ENCODE data around the gene LPP. TPM values are rescaled to one million over a fixed set of nuclear protein-coding genes. Genes with fewer than 3 reads are reported as not detected.

LPP gene
- total and polyA plus RNA-seq, 2 of the 13 experiments (the other 11 are each of a cell fraction or from before 2014, with no cell fraction given) = 19.2 to 29.9 TPM

GRCh38 chr3:188294823-188295487 lies 141.0 kb downstream of the LPP start (continued):
- peak; percentile 98 for TF ChIP-seq HDAC2 (CRISPR knock-in tag; IDR thresholded peaks at IDR 0.05)
- no peak for TF ChIP-seq ZNF558 (CRISPR knock-in tag; IDR thresholded peaks at IDR 0.05; ENCODE audit: borderline replicate concordance)
- TF ChIP-seq FOXK1 (CRISPR knock-in tag; IDR thresholded peaks at IDR 0.05; ENCODE audit: borderline replicate concordance, low read depth) = peak; percentile 91
- TF ChIP-seq PPARG (CRISPR knock-in tag; conservative IDR thresholded peaks at IDR 0.05) = peak; percentile 85
- TF ChIP-seq HNRNPH1 (optimal IDR thresholded peaks at IDR 0.05; ENCODE audit: low read depth, low read length) = no peak
- TF ChIP-seq KLF9 (CRISPR knock-in tag; IDR thresholded peaks at IDR 0.05; ENCODE audit: low read depth) = 0 out of 2 replicates have a peak, but pooled peaks have one; percentile 62
- peak; percentile 99 for TF ChIP-seq JUND (CRISPR knock-in tag; IDR thresholded peaks at IDR 0.05)
- peak; percentile 69; the same call in 1 of the 2 replicates for TF ChIP-seq ZNF670 (CRISPR knock-in tag; IDR thresholded peaks at IDR 0.05; ENCODE audit: borderline replicate concordance)
- TF ChIP-seq ERF (CRISPR knock-in tag; IDR thresholded peaks at IDR 0.05) = peak; percentile 89; the same call in 1 of the 2 replicates
- TF ChIP-seq ZBTB33 (CRISPR knock-in tag; IDR thresholded peaks at IDR 0.05) = peak; percentile 35; the same call in 1 of the 2 replicates
- no peak for TF ChIP-seq STAT5B (CRISPR knock-in tag; IDR thresholded peaks at IDR 0.05)
- TF ChIP-seq ZNF878 (CRISPR knock-in tag; IDR thresholded peaks at IDR 0.05) = peak; percentile 63
- no peak for TF ChIP-seq ZBTB3 (CRISPR knock-in tag; IDR thresholded peaks at IDR 0.05; ENCODE audit: borderline replicate concordance, low read depth)
- TF ChIP-seq KLF6 (CRISPR knock-in tag; IDR thresholded peaks at IDR 0.05) = peak; percentile 13; the same call in 1 of the 2 replicates
- no peak for TF ChIP-seq SNRNP70 (IDR thresholded peaks at IDR 0.05; ENCODE audit: low read depth, low read length)
- 0 out of 2 replicates have a peak, but pooled peaks have one; percentile 31 for TF ChIP-seq ZFP36L1 (CRISPR knock-in tag; IDR thresholded peaks at IDR 0.05)
- peak; percentile 44; the same call in 1 of the 2 replicates for TF ChIP-seq ARNT2 (CRISPR knock-in tag; IDR thresholded peaks at IDR 0.05; ENCODE audit: low read depth)
- 0 out of 2 replicates have a peak, but pooled peaks have one; percentile 45 for TF ChIP-seq KLF12 (CRISPR knock-in tag; IDR thresholded peaks at IDR 0.05; ENCODE audit: borderline replicate concordance)
- peak; percentile 81 for TF ChIP-seq TARDBP (CRISPR knock-in tag; IDR thresholded peaks at IDR 0.05)
- no peak for TF ChIP-seq SMAD9 (CRISPR knock-in tag; IDR thresholded peaks at IDR 0.05)
- TF ChIP-seq ZNF343 (CRISPR knock-in tag; IDR thresholded peaks at IDR 0.05) = peak; percentile 48; the same call in 1 of the 2 replicates
- 0 out of 2 replicates have a peak, but pooled peaks have one; percentile 33 for TF ChIP-seq ZSCAN22 (CRISPR knock-in tag; IDR thresholded peaks at IDR 0.05)
- TF ChIP-seq ZNF256 (CRISPR knock-in tag; conservative IDR thresholded peaks at IDR 0.05) = peak; percentile 80; the same call in 1 of the 2 replicates
